LNCaP clone FGC (cell line): ENCODE data around the gene ESRRG.

Source experiments
- DNase-seq: peaks from one replicate; pipeline ENCODE4 v3.0.0-alpha.2; 2011; ENCODE audit warnings: low read depth
- H3K4me3 ChIP-seq: 2 replicates; pipeline ENCODE4 v1.5.1; 2011; ENCODE audit warnings: mild to moderate bottlenecking, low read depth, low read length, control low read depth
- CTCF ChIP-seq: IDR thresholded peaks from 2 replicates; pipeline ENCODE4 v1.5.1; 2012; ENCODE audit warnings: mild to moderate bottlenecking; ENCODE audit not compliant: control insufficient read depth, insufficient read depth; ENCODE audit errors: extremely low read depth

Gene ESRRG

GRCh38 chr1:216723274-216723780 lies at the start of gene ESRRG:
ESRRG (minus strand) TSS chr1:216723429; CDS start chr1:216723299, 130 bp downstream.
- no peak within 1 kb of the TSS for H3K4me3 ChIP-seq
- DNase-seq: no peak
- TF ChIP-seq CTCF: no peak

- no peak for TF ChIP-seq CTCF
- no peak overlapping the region for H3K4me3 ChIP-seq
- DNase-seq: no peak
Measured at GRCh38 chr1:216771922-216772321, 48.7 kb upstream of the ESRRG start.

- no peak for TF ChIP-seq CTCF
- DNase-seq: peak; percentile 66
- H3K4me3 ChIP-seq: no peak overlapping the region
Measured at GRCh38 chr1:216766633-216767327, 43.6 kb upstream of the ESRRG start.

- DNase-seq: peak; percentile 76
- TF ChIP-seq CTCF: no peak
- H3K4me3 ChIP-seq: no peak overlapping the region
Measured at GRCh38 chr1:216765346-216766300, 42.4 kb upstream of the ESRRG start.

GRCh38 chr1:216758161-216758560 lies 34.9 kb upstream of the ESRRG start:
- H3K4me3 ChIP-seq: no peak overlapping the region
- no peak for DNase-seq
- no peak for TF ChIP-seq CTCF

GRCh38 chr1:216757110-216757509 lies 33.9 kb upstream of the ESRRG start:
- TF ChIP-seq CTCF: no peak
- no peak overlapping the region for H3K4me3 ChIP-seq
- no peak for DNase-seq
